Stimulated activated CD8-positive, alpha-beta memory T cell treated with anti-CD3 and anti-CD28 coated beads, Interleukin-15, amount 100 ng/mL, for 1 hour (primary cell): ENCODE measurements around the gene CHAC1.
"Not testable (repeated sequence)": the region's sequence is repeated elsewhere in the genome, so short reads cannot be mapped to it uniquely, and the experiment has no call there.

ENCODE experiments used
- DNase-seq: peaks from one replicate; pipeline ENCODE4 v3.0.0-alpha.2; 2020; ENCODE audit warnings: low read depth

The CHAC1 gene

GRCh38 chr15:40957041-40957555 lies 3.8 kb downstream of the CHAC1 start:
- no peak for DNase-seq

DNA sequence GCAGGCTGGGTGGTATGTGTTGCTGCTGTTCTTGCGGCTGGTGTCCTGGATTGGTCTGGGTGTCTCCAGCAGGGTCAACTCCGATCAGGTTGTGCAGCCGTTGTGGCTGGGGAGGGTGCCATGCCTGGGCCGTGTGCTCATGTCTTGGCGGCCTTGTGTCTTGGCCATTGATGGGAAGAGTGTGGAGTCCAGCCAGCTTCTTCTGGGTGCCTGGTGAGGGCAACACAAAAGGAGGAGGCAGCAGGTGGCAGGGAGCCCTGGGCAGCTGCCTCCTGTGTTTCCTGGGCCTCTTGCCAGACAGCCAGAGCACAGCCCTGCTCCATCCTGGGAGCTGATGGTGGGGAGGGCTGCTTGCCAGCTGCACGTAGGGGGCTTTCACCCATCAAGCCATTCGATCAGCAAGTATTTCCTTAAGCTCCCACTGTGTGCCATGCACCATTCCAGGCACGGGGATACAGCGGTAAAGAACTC lies 4.3 kb downstream of the CHAC1 start:
- no peak for DNase-seq

DNA sequence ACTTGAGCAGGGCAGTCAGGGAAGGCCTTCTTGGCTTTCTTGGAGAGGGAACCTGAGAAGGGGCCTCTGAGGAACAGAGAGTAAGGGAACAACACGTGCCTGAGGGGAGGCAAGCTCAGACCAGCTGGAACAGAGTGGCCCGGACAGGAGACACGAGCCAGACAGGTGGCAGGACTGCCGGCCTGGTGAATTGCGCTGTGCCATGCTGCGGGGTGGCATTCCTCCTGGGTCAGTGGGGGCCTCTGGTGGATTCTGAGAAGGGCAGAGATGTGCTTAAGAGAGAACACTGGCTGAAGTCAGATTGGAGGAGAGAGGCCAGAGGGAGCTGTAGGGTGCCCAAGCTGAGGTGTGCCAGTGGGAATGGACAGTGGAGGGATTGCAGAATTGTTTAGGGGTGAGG lies 4.9 kb downstream of the CHAC1 start:
- DNase-seq: no peak

DNA sequence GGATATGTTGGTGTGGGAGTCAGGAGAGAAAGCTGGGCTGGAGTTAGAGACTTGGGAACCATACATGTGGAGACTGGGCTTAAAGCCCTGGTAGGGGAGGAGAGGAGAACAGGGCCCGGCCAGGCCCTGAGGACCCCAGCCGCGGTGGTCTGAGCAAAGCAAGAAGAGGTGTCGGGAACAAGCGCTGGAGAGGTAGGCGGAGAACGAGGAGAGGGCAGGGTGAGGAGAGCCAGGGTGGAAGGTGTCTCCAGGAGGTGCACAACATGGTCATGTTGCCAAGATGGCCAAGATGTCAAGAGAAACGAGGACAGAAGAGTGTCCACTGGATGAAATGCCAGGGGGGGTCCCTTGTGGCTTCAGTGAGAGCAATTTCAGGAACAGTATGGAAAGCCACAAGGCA lies 5.5 kb downstream of the CHAC1 start:
- no peak for DNase-seq

DNA sequence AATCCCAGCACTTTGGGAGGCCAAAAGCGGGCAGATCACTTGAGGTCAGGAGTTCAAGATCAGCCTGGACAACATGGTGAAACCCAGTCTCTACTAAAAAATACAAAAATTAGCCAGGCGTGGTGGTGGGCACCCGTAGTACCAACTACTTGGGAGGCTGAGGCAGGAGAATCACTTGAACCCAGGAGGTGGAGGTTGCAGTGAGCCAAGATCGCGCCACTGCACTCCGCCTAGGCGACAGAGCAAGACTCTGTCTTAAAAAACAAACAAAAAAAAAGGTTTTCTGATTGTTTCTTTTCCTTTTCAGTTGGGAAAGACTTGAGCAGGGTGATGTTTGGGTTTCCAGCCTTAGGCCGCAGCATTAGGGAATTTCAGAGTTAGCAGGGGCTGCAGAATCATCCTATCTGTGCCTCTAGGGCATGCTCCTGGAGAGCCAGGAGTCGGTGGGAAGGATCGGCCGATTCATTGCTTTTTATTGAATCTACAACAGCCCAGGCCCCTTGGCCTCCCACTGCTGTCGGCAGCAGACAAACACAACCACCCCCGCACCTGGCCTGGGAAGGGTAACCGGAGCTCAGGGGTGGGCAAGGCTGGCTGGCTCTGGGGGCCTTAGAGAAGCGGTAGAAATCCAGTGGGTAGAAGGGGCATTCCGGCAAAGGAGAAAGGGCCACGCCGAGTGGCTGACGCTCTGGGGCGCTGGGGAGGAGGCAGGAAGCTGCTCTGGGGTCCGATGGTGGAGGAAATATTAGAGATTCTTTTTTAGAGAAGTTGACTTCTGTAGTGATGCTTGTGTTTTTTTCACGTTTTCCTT lies 6.3 kb downstream of the CHAC1 start:
- DNase-seq: no peak

- DNase-seq: no peak
Observed at GRCh38 chr15:40960151-40960885, 7.0 kb downstream of the CHAC1 start.

GRCh38 chr15:40960925-40961324 lies 7.7 kb downstream of the CHAC1 start:
- no peak for DNase-seq

DNA sequence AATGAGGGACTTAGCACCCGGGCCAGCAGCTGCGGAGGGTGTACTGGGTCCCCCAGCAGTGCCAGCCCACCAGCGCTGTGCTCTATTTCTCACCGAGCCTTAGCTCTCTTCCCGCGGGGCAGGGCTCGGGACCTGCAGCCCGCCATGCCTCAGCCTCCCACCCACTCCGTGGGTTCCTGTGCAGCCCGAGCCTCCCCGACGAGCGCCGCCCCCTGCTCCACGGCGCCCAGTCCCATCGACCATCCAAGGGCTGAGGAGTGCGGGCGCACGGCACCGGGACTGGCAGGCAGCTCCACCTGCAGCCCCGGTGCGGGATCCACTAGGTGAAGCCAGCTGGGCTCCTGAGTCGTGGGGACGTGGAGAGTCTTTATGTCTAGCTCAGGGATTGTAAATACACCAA lies 8.5 kb downstream of the CHAC1 start:
- not testable (repeated sequence) for DNase-seq

GRCh38 chr15:40962317-40962716 lies 9.0 kb downstream of the CHAC1 start:
- not testable (repeated sequence) for DNase-seq

DNA sequence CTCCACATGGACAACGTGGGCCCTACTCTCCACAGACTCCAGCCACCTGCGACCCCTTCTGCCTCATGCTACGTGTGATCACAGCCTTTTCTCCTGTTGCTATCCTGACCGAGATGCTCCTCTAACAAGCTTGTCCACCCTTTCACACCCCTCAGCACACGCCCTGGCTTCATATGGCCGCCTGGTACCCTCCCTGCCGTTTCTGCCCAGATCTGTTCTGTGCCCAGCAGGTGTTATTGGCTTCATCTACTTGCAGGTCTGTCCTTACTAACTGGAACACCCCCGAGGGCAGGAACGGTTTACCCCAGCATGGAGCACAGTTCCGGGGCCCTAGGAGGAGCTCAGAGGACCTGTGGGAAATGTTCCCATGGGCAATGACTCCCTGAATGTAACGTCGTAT lies 9.9 kb downstream of the CHAC1 start:
- no peak for DNase-seq

DNA sequence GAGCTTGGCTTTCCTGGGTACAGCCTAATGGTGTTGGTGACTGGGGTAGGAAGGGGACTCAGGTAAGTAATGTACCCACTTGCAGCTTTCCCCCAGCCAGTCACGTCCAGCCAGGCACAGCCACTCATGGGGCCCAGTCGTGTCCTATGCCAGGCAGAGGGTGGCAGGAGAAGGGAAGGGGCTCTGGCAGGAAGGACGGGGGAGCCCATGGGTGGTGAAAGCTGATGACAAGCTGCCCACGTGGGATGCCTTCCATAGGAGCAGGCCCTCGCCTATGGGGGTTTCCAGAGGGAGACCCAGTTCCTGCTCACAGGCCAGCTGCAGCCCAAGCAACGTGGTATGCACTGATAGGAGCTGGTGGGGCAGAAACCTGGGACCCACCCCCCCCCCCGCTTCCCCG lies 10.7 kb downstream of the CHAC1 start:
- DNase-seq: no peak

DNA sequence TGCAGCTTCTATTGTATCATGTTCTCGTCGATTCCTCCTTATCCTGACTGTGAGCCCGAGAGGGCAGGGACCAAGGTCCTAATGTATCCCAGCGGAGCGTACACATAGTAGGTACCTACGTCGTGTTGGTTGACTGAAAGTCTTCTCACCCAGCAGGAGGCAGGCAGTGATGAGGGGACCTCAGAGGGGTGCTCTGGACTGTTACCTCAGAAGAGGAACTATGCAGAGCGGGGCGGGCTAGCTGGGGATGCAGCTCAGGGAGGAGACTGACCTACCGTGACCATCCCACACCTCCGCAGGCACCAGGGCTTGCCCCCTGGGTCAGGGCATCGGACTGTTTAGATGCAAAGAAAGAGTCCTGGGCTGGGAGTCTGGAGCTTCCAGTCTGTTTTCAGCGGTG lies 11.4 kb downstream of the CHAC1 start:
- DNase-seq: no peak

DNA sequence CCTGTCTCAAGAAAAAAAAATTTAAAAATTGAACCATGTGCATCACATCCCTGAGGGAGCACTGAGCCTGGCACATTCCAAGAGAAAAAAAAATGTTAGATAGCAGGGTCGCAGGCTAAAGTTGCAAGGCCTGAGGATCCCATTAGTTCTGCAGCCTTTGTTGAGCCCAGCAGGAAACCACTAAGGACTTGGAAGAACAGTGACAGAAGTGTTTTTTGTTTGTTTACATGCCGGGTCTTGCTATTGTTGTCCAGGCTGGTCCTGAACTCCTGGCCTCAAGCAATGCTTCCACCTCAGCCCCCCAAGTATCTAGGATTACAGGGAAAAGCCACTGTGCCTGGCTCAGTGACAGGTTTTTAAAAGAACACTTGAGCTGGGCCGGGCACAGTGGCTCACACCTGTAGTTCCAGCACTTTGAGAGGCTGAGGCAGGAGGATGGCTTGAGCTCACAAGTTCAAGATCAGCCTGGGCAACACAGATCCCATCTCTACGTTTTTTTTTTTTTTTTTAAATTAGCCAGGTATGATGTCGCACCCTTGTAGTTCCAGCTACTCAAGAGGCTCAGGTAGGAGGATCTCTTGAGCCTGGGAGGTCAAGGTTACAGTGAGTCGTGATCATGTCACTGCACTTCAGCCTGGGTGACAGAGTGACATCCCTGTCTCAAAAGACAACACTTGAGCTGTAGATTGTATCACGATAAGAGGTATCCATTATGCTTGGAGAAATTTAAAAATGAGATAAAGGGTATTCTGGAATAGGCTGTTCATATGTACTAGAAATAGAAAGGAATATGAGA lies 15.2 kb downstream of the CHAC1 start:
- DNase-seq: no peak

DNA sequence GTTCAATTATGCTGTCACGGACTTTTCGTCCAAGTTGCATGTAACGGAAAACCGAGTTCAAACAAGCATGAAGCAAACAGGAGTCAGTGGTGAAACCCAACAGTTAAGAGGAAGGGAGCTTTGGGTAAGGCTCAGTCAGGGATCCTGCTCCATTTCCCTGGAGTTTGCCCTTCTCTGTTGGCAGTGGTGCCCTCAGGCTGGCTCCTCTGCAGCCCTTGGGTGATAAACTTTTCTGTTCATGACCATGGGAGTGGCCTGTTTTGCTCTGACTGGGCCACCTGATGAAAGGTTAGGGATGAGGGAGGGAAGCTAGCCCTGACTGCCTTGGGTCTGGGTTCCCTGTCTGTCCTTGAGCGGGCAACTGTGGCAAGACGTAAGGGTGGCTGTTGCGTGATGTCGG lies 16.1 kb downstream of the CHAC1 start:
- DNase-seq: no peak

DNA sequence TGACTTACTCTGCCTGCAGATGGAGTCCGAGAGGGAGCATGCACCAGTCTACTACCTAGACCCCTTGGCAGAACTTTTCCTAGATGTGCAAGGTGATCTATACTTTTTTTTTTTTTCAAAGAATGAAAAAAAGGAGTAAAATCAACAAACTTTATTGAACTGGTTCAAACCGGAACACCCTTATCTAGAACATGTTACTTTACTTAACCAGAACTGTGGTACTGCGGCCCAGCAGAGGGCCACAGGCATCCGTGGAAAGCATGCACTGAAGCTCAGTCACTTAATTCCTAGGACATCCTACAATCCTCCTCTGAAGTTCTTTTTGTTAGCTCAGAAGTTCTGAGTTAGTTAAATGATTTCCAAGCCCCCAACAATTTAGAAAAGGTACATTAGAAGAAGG lies 21.6 kb downstream of the CHAC1 start:
- DNase-seq: no peak

- no peak for DNase-seq
Observed at GRCh38 chr15:40976819-40977218, 23.5 kb downstream of the CHAC1 start.

DNA sequence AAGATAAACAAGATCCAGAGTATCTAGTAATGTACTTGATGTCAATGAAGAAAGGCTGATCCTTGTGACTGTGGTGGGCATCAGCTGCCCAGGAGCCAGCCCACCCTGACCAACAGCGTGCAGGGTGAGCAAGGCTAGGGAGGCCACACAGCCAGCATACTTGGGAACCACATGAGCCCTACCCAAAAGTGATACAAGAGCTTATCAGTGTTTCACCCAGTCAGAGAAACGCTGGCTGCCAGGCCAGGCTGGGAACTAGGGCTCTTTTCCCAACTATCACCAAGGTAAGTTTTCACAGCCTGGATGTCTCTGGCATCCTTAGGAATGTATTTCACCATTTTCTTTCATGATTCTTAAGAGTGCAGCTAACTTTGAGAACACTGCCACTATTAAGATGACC lies 24.9 kb downstream of the CHAC1 start:
- no peak for DNase-seq

DNA sequence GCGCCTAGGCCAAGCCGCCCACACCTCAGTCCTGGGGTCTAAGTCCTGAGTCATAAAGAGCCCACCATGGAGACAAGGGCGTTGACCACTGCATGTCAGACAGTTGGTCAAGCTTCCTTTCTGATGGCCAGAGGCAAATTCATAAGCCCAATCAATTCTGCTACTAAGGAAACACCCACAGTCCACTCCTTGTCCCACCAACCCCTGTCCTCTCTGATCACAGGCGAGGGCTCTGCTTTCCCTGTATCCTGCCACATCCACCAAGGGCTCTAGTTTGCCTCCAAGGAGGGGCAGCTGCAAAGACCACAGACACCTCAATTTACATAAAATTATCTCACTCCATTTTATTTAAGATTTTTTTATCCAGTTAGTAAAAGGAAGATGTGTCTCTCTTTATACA lies 25.3 kb downstream of the CHAC1 start:
- DNase-seq: no peak

DNA sequence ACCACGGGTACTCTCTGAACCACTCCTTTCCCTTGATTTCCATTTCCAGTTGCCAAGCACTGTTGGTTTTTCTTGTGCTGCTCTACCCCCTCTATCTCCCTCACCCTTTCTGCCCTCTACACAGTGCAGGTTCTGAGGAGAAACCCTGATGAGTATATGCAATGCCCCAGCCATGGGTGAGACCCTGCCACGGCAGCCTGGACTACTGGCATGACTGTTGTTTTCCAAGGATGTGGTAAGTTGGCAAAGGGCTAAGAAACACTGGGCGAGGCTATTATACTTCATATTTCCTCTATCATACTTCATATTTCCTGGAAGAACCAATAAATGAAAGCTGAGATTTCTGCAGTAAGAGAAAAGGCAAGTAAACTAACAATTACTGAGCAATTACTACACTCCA lies 27.9 kb downstream of the CHAC1 start:
- DNase-seq: no peak

- no peak for DNase-seq
Observed at GRCh38 chr15:40982855-40983254, 29.6 kb downstream of the CHAC1 start.

GRCh38 chr15:40984406-40984805 lies 31.1 kb downstream of the CHAC1 start:
- DNase-seq: no peak

GRCh38 chr15:40984964-40985363 lies 31.7 kb downstream of the CHAC1 start:
- no peak for DNase-seq
